ENCODE measurements around the gene CDS2.

Gene CDS2

GRCh38 chr20:5181958-5182357 lies 55.1 kb downstream of the CDS2 start:
- DNase-seq (ENCODE audit: low read depth), result no peak

GRCh38 chr20:5182615-5183254 lies 55.9 kb downstream of the CDS2 start:
- no peak for DNase-seq (ENCODE audit: low read depth)

- no peak for DNase-seq (ENCODE audit: low read depth)
Measured at GRCh38 chr20:5183731-5184474, 57.1 kb downstream of the CDS2 start.

- no peak for DNase-seq (ENCODE audit: low read depth)
Measured at GRCh38 chr20:5184684-5185083, 57.9 kb downstream of the CDS2 start.

- DNase-seq (ENCODE audit: low read depth), result no peak
Measured at GRCh38 chr20:5187122-5187521, 60.3 kb downstream of the CDS2 start.

- no peak for DNase-seq (ENCODE audit: low read depth)
Measured at GRCh38 chr20:5188736-5189135, 61.9 kb downstream of the CDS2 start.

- no peak for DNase-seq (ENCODE audit: low read depth)
Measured at GRCh38 chr20:5189917-5190316, 63.1 kb downstream of the CDS2 start.

- DNase-seq (ENCODE audit: low read depth), result no peak
Measured at GRCh38 chr20:5190444-5190843, 63.6 kb downstream of the CDS2 start.

- peak; percentile 4 for DNase-seq (ENCODE audit: low read depth)
Measured at GRCh38 chr20:5191829-5192569, 65.2 kb downstream of the CDS2 start.

- DNase-seq (ENCODE audit: low read depth), result no peak
Measured at GRCh38 chr20:5192570-5193431, 66.0 kb downstream of the CDS2 start.

GRCh38 chr20:5195655-5196054 lies 68.8 kb downstream of the CDS2 start:
- no peak for DNase-seq (ENCODE audit: low read depth)

- DNase-seq (ENCODE audit: low read depth), result no peak
Measured at GRCh38 chr20:5196149-5196548, 69.3 kb downstream of the CDS2 start.

- no peak for DNase-seq (ENCODE audit: low read depth)
Measured at GRCh38 chr20:5197270-5197827, 70.5 kb downstream of the CDS2 start.

GRCh38 chr20:5197847-5198650 lies 71.2 kb downstream of the CDS2 start:
- DNase-seq (ENCODE audit: low read depth), result no peak

- no peak for DNase-seq (ENCODE audit: low read depth)
Measured at GRCh38 chr20:5198651-5198924, 71.8 kb downstream of the CDS2 start.

- DNase-seq (ENCODE audit: low read depth), result no peak
Measured at GRCh38 chr20:5203380-5203779, 76.6 kb downstream of the CDS2 start.

GRCh38 chr20:5205348-5206210 lies 78.8 kb downstream of the CDS2 start:
- peak; percentile 38 for DNase-seq (ENCODE audit: low read depth)

- no peak for DNase-seq (ENCODE audit: low read depth)
Measured at GRCh38 chr20:5207138-5207537, 80.3 kb downstream of the CDS2 start.

- DNase-seq (ENCODE audit: low read depth), result no peak
Measured at GRCh38 chr20:5211803-5212714, 85.3 kb downstream of the CDS2 start.
